DMS79 (cell line): ENCODE data around the gene AKR7A2.

Source experiments
- DNase-seq: peaks from one replicate; lab custom pipeline; 2025; lab: John Stamatoyannopoulos, UW

The AKR7A2 gene

GRCh38 chr1:19343617-19344350 is 31.8 kb upstream of the AKR7A2 start:
- no peak for DNase-seq

- no peak for DNase-seq
Measured at GRCh38 chr1:19342894-19343616, 31.1 kb upstream of the AKR7A2 start.

GRCh38 chr1:19342062-19342750 is 30.3 kb upstream of the AKR7A2 start:
- DNase-seq = no peak

GRCh38 chr1:19341201-19342061 is 29.5 kb upstream of the AKR7A2 start:
- no peak for DNase-seq

- no peak for DNase-seq
Measured at GRCh38 chr1:19340387-19340937, 28.5 kb upstream of the AKR7A2 start.

- DNase-seq = no peak
Measured at GRCh38 chr1:19339214-19339861, 27.4 kb upstream of the AKR7A2 start.

GRCh38 chr1:19338323-19338762 is 26.4 kb upstream of the AKR7A2 start:
- no peak for DNase-seq

GRCh38 chr1:19337289-19337688 is 25.3 kb upstream of the AKR7A2 start:
- DNase-seq = no peak

- DNase-seq = no peak
Measured at GRCh38 chr1:19336543-19336942, 24.6 kb upstream of the AKR7A2 start.

GRCh38 chr1:19333587-19334354 is 21.8 kb upstream of the AKR7A2 start:
- DNase-seq = no peak

GRCh38 chr1:19332832-19333231 is 20.9 kb upstream of the AKR7A2 start:
- DNase-seq = no peak

GRCh38 chr1:19331262-19331878 is 19.4 kb upstream of the AKR7A2 start:
- no peak for DNase-seq

- no peak for DNase-seq
Measured at GRCh38 chr1:19330449-19331135, 18.6 kb upstream of the AKR7A2 start.

- no peak for DNase-seq
Measured at GRCh38 chr1:19329611-19330010, 17.7 kb upstream of the AKR7A2 start.

- DNase-seq = no peak
Measured at GRCh38 chr1:19329188-19329587, 17.2 kb upstream of the AKR7A2 start.

GRCh38 chr1:19328486-19328885 is 16.5 kb upstream of the AKR7A2 start:
- no peak for DNase-seq

GRCh38 chr1:19327736-19328135 is 15.8 kb upstream of the AKR7A2 start:
- DNase-seq = no peak

GRCh38 chr1:19327301-19327700 is 15.4 kb upstream of the AKR7A2 start:
- no peak for DNase-seq

GRCh38 chr1:19326748-19327065 is 14.8 kb upstream of the AKR7A2 start:
- no peak for DNase-seq
